GM12878 (cell line): ENCODE results near the gene ARF3. TPM values are rescaled to one million over a fixed set of nuclear protein-coding genes. Genes with fewer than 3 reads are reported as not detected.

ENCODE experiments used
- ATAC-seq: fragments of 200-7000 bp; cut with Tn5 transposase; 3 replicates; pipeline ENCODE4 v1.9.1; 2020; ENCODE audit warnings: mild to moderate bottlenecking, moderate library complexity
- BruUV-seq: library from RNA; stranded (reverse); fragments of 400-500 nt; replicated peaks from 2 replicates; lab custom pipeline; 2021; lab: Mats Ljungman, UMichigan
- CTCF ChIA-PET: fragments of 300-600 bp; sonication (Branson Sonifier 250); formaldehyde crosslinking; extraction: SDS; loops from one replicate; lab custom pipeline; 2021; ENCODE audit warnings: inconsistent platforms; lab: Yijun Ruan, JAX
- POLR2A ChIA-PET: fragments of 350-600 bp; formaldehyde crosslinking; extraction: SDS; loops from one replicate; lab custom pipeline; 2021; ENCODE audit warnings: inconsistent platforms; lab: Charles Lee
- RAD21 ChIA-PET: fragments of 300-600 bp; sonication (Branson Sonifier 250); formaldehyde crosslinking; loops from one replicate; lab custom pipeline; 2023; ENCODE audit warnings: antibody characterized with exemption; ENCODE audit not compliant: unreplicated experiment; lab: Charles Lee
- SMC1A ChIA-PET: fragments of 300-600 bp; sonication (Branson Sonifier 250); formaldehyde crosslinking; loops from one replicate; lab custom pipeline; 2023; ENCODE audit not compliant: unreplicated experiment, uncharacterized antibody; lab: Charles Lee
- DNase-seq: peaks from one replicate; pipeline ENCODE4 v3.0.0-alpha.2; 2011; ENCODE audit warnings: low read depth, low spot score
- FAIRE-seq: peaks from 3 replicates; lab custom pipeline; 2011; peaks lifted over from hg19 to GRCh38; lab: Jason Lieb, UNC
- H2AFZ ChIP-seq: 2 replicates; pipeline ENCODE4 v1.6.0; 2011; ENCODE audit warnings: low read depth, low read length, control low read depth; ENCODE audit not compliant: control insufficient read depth
- H3K27ac ChIP-seq: 2 replicates; pipeline ENCODE4 v1.5.1; 2011; ENCODE audit warnings: control low read depth; ENCODE audit not compliant: control insufficient read depth, insufficient read depth
- H3K27me3 ChIP-seq, 2 experiments: replicated peaks in 1 of 2; 2 replicates each; pipeline versions ENCODE4 v1.6.0 to v1.6.1; 2011; ENCODE audit warnings: low read length in 1 of 2; ENCODE audit not compliant: control insufficient read depth in 2 of 2, insufficient read depth in 2 of 2
- H3K36me3 ChIP-seq, 2 experiments: 2 replicates each; pipeline ENCODE4 v1.5.1; 2011; ENCODE audit warnings: low read length in 1 of 2; ENCODE audit not compliant: control insufficient read depth in 2 of 2, insufficient read depth in 2 of 2
- H3K4me1 ChIP-seq: 2 replicates; pipeline ENCODE4 v1.6.1; 2011; ENCODE audit warnings: mild to moderate bottlenecking, low read length, moderate library complexity, mixed read lengths; ENCODE audit not compliant: control insufficient read depth, insufficient read depth
- H3K4me2 ChIP-seq: 2 replicates; pipeline ENCODE4 v1.6.0; 2011; ENCODE audit warnings: control low read depth; ENCODE audit not compliant: control insufficient read depth, insufficient read depth
- H3K4me3 ChIP-seq: fragments of 200-600 bp; sonication (generic); 2 replicates; pipeline ENCODE4 v1.5.1; 2016
- H3K79me2 ChIP-seq: 2 replicates; pipeline ENCODE4 v1.6.0; 2011; ENCODE audit warnings: low read length; ENCODE audit not compliant: control insufficient read depth, insufficient read depth
- H3K9ac ChIP-seq: 2 replicates; pipeline ENCODE4 v1.8.0; 2011; ENCODE audit warnings: low read length, control low read depth, mixed read lengths; ENCODE audit not compliant: control insufficient read depth, insufficient read depth
- H3K9me3 ChIP-seq: replicated peaks from 3 replicates; pipeline ENCODE4 v1.5.1; 2011; ENCODE audit warnings: mild to moderate bottlenecking, low read length; ENCODE audit not compliant: control insufficient read depth, insufficient read depth
- H4K20me1 ChIP-seq: 2 replicates; pipeline ENCODE4 v1.6.0; 2011; ENCODE audit not compliant: control insufficient read depth, insufficient read depth
- KLF5 ChIP-seq: fragments of 450-650 bp; IDR thresholded peaks from 2 replicates; pipeline ENCODE4 v1.6.1; 2014; ENCODE audit warnings: mild to moderate bottlenecking; ENCODE audit not compliant: partially characterized antibody
- RELB ChIP-seq: fragments of 450-650 bp; IDR thresholded peaks from 2 replicates; pipeline ENCODE4 v1.6.1; 2017; ENCODE audit warnings: low read depth, mild to moderate bottlenecking, moderate library complexity
- SUPT20H ChIP-seq: IDR thresholded peaks from 2 replicates; pipeline ENCODE4 v1.6.1; 2011; ENCODE audit warnings: low read depth, mild to moderate bottlenecking, low read length, moderate library complexity, borderline replicate concordance; ENCODE audit not compliant: control insufficient read depth
- whole genome bisulfite sequencing: methylation state at CpG from one replicate; pipeline ENCODE4 v1.1.6; 2016; ENCODE audit warnings: low lambda C conversion rate; ENCODE audit not compliant: insufficient replicate concordance, insufficient coverage; ENCODE audit errors: missing lambda C conversion rate; 5-methylcytosine and 5-hydroxymethylcytosine counted together
- in situ Hi-C: fragments of 300-500 bp; cut with MboI; formaldehyde crosslinking; loops from 9 replicates; pipeline ENCODE4 v1.14.3; 2018; ENCODE audit warnings: mixed read lengths
- intact Hi-C: fragments of 100-400 bp; cut with micrococcal nuclease; formaldehyde crosslinking; loops from one replicate; pipeline ENCODE4 v1.14.2; 2022; ENCODE audit not compliant: unreplicated experiment
- polyA plus RNA-seq, 11 experiments: library from polyadenylated mRNA; depleted of rRNA in 4 of 11; unstranded in 6 of 11; stranded (reverse) in 5 of 11; fragments of >200 nt; fragmentation: Nextera tagmentation in 4 of 11; fragmentation: Illumina TruSeq in 1 of 11; extraction: Ambion mirVana in 4 of 11; extraction: Trizol in 1 of 11; gene quantifications; 1 replicate in 1 of 11; 2 replicates in 10 of 11; pipeline versions ENCODE4 v1.2.1 to v1.2.3, GENCODE V29; 2011 to 2016; ENCODE audit warnings: inconsistent platforms in 2 of 11, missing spikeins in 2 of 11, low read depth in 1 of 11
- total RNA-seq, 4 experiments: library from RNA; depleted of rRNA in 3 of 4; stranded (reverse); fragments of >200 nt in 3 of 4; fragmentation: Illumina TruSeq in 1 of 4; extraction: Trizol in 1 of 4; gene quantifications; 2 replicates each; pipeline versions ENCODE4 v1.2.1 to v1.2.3, GENCODE V29; 2013 to 2021

ARF3 gene
- total and polyA plus RNA-seq, 10 of the 15 experiments (the other 5 are each of a cell fraction or from before 2014, with no cell fraction given): 8.7 to 263 (median 74.4) TPM

- no peak for TF ChIP-seq RELB
- no peak for TF ChIP-seq KLF5
These were observed 22.5 kb upstream of the ARF3 start (continued) for GRCh38 chr12:48979602-48980388.

GRCh38 chr12:48978741-48979601, 21.7 kb upstream of the ARF3 start:
- peak overlapping the region; percentile 36 for H3K4me2 ChIP-seq
- H3K27ac ChIP-seq: no peak overlapping the region

More at GRCh38 chr12:48978741-48979601, 21.7 kb upstream of the ARF3 start:
- no peak for TF ChIP-seq SUPT20H
- Histone ChIP-seq H3K4me3 (peak overlapping the region; percentile 61; the same call in 1 of the 2 replicates), H3K9me3 (no peaks in the 10 kb centered on the region), H3K27me3 (peaks cover 28 to 41% of the 10 kb centered on the region in 2 experiments), H3K4me1 (peaks cover 34% of the 10 kb centered on the region), H4K20me1 (no peaks in the 10 kb centered on the region; the same call in 1 of the 2 replicates), H3K36me3 (no peaks in the 10 kb centered on the region), H2AFZ (no peak overlapping the region; the same call in 1 of the 2 replicates), H3K79me2 (no peaks in the 10 kb centered on the region), H3K9ac (no peak overlapping the region)
- DNase-seq (no peak), FAIRE-seq (no peak), ATAC-seq (no peak; the same call in 2 of the 3 replicates)
- in situ Hi-C loops (no loop called here), intact Hi-C loops (loop anchor here (1.0 to 2.0 kb wide), 2 partner anchors 54 to 126 kb away; partner anchors contain the start of gene FKBP11)
- RAD21 ChIA-PET: interaction anchor here (0.7 to 3.4 kb wide), 10 partner anchors 9 to 127 kb away, joined by 3 to 22 read pairs (median 6); partner anchors contain the start of genes ARF3, DDX23 and FKBP11
- POLR2A ChIA-PET: interaction anchor here (1.5 to 1.8 kb wide), 2 partner anchors 11 to 21 kb away, joined by 5 to 12 read pairs; partner anchors contain the start of gene ARF3
- SMC1A ChIA-PET: interaction anchor here (1.0 to 2.5 kb wide), 7 partner anchors 9 to 126 kb away, joined by 3 to 13 read pairs (median 6); partner anchors contain the start of genes DDX23 and FKBP11
- BruUV-seq: no TSS peak
- WGBS: 9% methylated on average over 45 of the region's 45 CpGs
- CTCF ChIA-PET: interaction anchor here (0.9 to 9.5 kb wide), 18 partner anchors 9 to 126 kb away, joined by 3 to 106 read pairs (median 6); partner anchors contain the start of genes ARF3, DDX23 and FKBP11
